Measurements from ENCODE around the gene RUNDC3A.

DNA sequence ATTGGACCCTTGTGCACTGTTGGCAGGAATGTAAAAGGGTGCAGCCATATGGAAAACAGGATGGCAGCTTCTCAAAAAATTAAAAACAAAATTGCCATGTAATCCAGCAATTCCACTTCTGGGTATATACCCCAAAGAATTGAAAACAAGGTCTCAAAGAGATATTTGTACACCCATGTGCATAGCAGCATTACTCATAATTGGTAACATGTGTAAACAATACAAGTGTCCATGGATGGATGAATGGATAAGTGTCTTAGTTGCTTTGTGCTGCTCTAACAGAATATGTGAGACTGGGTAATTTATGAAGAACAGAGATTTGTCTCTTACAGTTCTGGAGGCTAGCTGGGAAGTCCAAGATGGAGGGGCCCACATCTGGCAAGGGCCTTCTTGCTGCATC lies 3.8 kb upstream of the RUNDC3A start:
- TF ChIP-seq, protein P1, sequence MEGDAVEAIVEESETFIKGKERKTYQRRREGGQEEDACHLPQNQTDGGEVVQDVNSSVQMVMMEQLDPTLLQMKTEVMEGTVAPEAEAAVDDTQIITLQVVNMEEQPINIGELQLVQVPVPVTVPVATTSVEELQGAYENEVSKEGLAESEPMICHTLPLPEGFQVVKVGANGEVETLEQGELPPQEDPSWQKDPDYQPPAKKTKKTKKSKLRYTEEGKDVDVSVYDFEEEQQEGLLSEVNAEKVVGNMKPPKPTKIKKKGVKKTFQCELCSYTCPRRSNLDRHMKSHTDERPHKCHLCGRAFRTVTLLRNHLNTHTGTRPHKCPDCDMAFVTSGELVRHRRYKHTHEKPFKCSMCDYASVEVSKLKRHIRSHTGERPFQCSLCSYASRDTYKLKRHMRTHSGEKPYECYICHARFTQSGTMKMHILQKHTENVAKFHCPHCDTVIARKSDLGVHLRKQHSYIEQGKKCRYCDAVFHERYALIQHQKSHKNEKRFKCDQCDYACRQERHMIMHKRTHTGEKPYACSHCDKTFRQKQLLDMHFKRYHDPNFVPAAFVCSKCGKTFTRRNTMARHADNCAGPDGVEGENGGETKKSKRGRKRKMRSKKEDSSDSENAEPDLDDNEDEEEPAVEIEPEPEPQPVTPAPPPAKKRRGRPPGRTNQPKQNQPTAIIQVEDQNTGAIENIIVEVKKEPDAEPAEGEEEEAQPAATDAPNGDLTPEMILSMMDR (IDR thresholded peaks at IDR 0.05; ENCODE audit: insufficient read depth, low read depth, low read length), result no peak
- no peak for TF ChIP-seq EZH2 (IDR thresholded peaks at IDR 0.05; ENCODE audit: insufficient read depth, low read length)

All from astrocyte (in vitro differentiated cells and primary cell).